HAP-1 (cell line): Measurements from ENCODE around the gene TEX52.
A peak's percentile ranks its signal among the peaks of the same experiment; 100 is the strongest.
"Not testable (repeated sequence)": the region's sequence is repeated elsewhere in the genome, so short reads cannot be mapped to it uniquely, and the experiment has no call there.

ENCODE experiments used
- DNase-seq, 2 experiments: peaks; one replicate each; pipeline ENCODE4 v3.0.0-alpha.2; 2016 to 2020; ENCODE audit warnings: low spot score in 2 of 2
- H3K27me3 ChIP-seq: fragments of 250-450 bp; sonication (Bioruptor Pico); 2 replicates; pipeline ENCODE4 v1.5.1; 2020; ENCODE audit warnings: low read depth, mild to moderate bottlenecking, moderate library complexity
- H3K36me3 ChIP-seq: fragments of 250-450 bp; sonication (Bioruptor Pico); replicated peaks from 2 replicates; pipeline ENCODE4 v1.5.1; 2020; ENCODE audit warnings: mild to moderate bottlenecking
- H3K4me1 ChIP-seq: fragments of 250-450 bp; sonication (Bioruptor Pico); 2 replicates; pipeline ENCODE4 v1.5.1; 2020; ENCODE audit warnings: mild to moderate bottlenecking
- H3K4me3 ChIP-seq: fragments of 250-450 bp; sonication (Bioruptor Pico); 2 replicates; pipeline ENCODE4 v1.5.1; 2020; ENCODE audit warnings: mild to moderate bottlenecking, moderate library complexity
- H3K9me3 ChIP-seq: fragments of 250-450 bp; sonication (Bioruptor Pico); 2 replicates; pipeline ENCODE4 v1.5.1; 2020; ENCODE audit warnings: mild to moderate bottlenecking, moderate library complexity
- in situ Hi-C: fragments of 300-500 bp; cut with MboI; formaldehyde crosslinking; loops from 3 replicates; pipeline ENCODE4 v1.14.3; 2020; ENCODE audit warnings: low sequenced_read_pairs, inconsistent platforms, mixed read lengths

Gene TEX52

GRCh38 chr12:2884810-2885209 is 28.0 kb upstream of the TEX52 start:
- H3K4me3 ChIP-seq = no peak overlapping the region
- in situ Hi-C loops = loop anchor here (5.0 kb wide), 1 partner anchor 72 kb away; the partner anchor contains the start of gene TEAD4
- H3K9me3 ChIP-seq = no peaks in the 10 kb centered on the region
- H3K4me1 ChIP-seq = no peaks in the 10 kb centered on the region
- H3K36me3 ChIP-seq = peaks cover 46% of the 10 kb centered on the region
- no peaks in the 10 kb centered on the region for H3K27me3 ChIP-seq
- no peak for DNase-seq

- H3K4me1 ChIP-seq = peaks cover 12% of the 10 kb centered on the region
- no peak for DNase-seq
- no peaks in the 10 kb centered on the region for H3K27me3 ChIP-seq
- H3K36me3 ChIP-seq = peaks cover 29% of the 10 kb centered on the region
- no peak overlapping the region for H3K4me3 ChIP-seq
- no peaks in the 10 kb centered on the region for H3K9me3 ChIP-seq
- in situ Hi-C loops = no loop called here
These were observed 23.0 kb upstream of the TEX52 start for GRCh38 chr12:2879853-2880252.

DNA sequence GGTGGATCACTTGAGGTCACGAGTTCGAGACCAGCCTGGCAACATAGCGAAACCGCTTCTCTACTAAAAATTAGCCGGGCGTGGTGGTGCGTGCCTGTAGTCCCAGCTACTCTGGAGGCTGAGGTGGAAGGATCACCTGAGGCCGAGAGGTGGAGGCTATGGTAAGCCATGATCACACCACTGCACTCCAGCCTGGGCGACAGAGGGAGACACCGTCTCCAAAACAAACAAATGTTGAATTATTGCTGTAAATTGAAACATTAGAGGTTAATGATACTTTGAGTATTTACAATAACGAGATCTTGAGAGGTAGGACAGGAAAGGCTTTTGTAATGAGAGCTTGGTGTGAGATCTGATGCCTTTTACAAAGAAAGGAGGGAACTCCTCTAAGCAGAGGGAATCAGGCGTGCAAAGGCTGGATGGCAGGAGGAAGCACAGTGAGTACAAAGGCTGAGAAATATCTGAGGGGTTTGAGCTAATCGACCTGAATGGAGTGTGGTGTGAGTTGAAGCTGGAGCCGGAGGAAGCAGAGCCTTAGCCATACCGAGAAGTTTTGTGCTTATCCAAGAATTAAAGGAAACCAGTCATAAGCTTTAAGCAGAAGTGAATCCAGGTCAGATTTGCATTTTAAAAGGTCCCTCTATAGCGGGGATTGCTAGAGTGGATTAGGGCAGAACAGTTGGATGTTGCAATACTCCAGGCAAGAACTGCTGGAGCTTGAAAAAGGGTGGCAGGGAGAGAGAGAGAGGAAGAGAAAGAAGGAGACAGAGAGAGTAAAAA is 21.3 kb upstream of the TEX52 start:
- H3K4me1 ChIP-seq = peaks cover 16% of the 10 kb centered on the region
- H3K36me3 ChIP-seq = peaks cover 41% of the 10 kb centered on the region
- DNase-seq = peak; percentile 69 to 98
- peak overlapping the region; percentile 73 for H3K4me3 ChIP-seq
- H3K9me3 ChIP-seq = no peaks in the 10 kb centered on the region
- in situ Hi-C loops = no loop called here
- no peaks in the 10 kb centered on the region for H3K27me3 ChIP-seq

GRCh38 chr12:2877047-2877952 is 20.5 kb upstream of the TEX52 start, which contains the start of the genes FOXM1 and RHNO1:
Gene FOXM1, minus strand, starts transcription at chr12:2877174. Its CDS starts 2,696 bp downstream, at chr12:2874478.
Gene RHNO1, plus strand, starts transcription at chr12:2877223. Its CDS starts 8,144 bp downstream, at chr12:2885367.
- Histone ChIP-seq H3K9me3 (no peaks in the 10 kb centered on the region), H3K27me3 (no peaks in the 10 kb centered on the region), H3K36me3 (peaks cover 50% of the 10 kb centered on the region), H3K4me3 (peak within 1 kb of the TSS; percentile 73), H3K4me1 (peaks cover 16% of the 10 kb centered on the region)
- DNase-seq = peak; percentile 81 to 92
- in situ Hi-C loops = no loop called here

DNA sequence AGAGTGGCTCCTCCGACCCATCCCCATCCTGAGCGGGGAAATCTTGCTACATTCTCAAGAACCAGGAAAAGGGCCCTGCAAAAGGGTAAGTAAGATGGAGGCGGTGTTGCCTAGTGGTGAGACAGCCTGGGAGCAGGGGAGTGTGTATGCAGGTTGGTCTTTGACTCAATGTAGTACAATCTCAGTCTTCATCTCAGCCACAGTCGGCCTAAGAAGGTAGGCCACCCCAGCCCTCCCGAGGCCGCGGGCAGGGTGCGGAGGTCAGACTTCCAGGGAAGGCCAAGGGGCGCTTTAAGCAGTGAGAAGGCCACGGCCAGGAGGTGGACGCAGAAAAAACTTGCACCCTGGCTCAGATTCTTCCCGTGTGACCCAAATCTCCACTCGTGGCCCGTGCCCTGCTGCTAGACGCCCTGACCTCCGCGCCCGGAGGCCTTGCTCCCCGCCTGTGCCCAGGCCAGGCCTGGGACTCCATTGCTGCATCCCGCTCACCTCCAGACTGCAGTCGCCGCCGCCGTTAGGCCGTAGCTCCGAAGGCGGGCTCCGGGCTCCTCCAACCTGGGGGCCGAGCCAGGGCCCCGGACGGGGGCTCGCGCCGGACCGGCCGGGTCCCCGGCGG is 19.7 kb upstream of the TEX52 start:
- H3K4me3 ChIP-seq = peak overlapping the region; percentile 73
- peaks cover 57% of the 10 kb centered on the region for H3K36me3 ChIP-seq
- no peaks in the 10 kb centered on the region for H3K27me3 ChIP-seq
- H3K9me3 ChIP-seq = no peaks in the 10 kb centered on the region
- in situ Hi-C loops = no loop called here
- peaks cover 16% of the 10 kb centered on the region for H3K4me1 ChIP-seq
- DNase-seq = peak in 1 of 2 experiments; percentile 36

DNA sequence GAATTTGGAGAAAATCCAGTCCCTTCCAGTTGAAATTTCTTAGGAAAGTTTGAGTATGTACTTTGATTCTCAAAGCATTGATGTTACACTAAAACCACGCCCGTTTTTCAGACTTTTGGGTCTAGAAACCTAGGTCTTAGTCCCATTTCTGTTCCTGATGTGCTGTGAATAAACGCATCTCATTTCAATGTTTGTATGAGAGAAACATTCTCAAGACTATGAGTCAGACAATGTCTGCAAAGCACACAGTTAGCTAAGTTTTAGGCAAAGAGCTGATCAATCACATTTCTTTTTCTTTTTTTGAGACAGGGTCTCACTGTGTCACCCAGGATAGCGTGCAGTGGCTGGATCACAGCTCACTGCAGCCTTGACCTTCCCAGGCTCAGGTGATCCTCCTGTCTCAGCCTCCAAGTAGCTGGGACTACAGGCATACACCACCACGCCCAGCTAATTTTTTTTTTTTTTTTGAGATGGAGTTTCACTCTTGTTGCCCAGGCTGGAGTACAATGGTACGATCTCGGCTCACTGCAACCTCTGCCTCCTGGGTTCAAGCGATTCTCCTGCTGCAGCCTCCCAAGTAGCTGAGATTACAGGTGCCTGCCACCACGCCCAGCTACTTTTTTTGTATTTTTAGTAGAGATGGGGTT is 12.3 kb upstream of the TEX52 start:
- in situ Hi-C loops, DNase-seq, H3K9me3 ChIP-seq, H3K27me3 ChIP-seq, H3K4me1 ChIP-seq, H3K4me3 ChIP-seq: not testable (repeated sequence)
- peaks cover 92% of the 10 kb centered on the region for H3K36me3 ChIP-seq

DNA sequence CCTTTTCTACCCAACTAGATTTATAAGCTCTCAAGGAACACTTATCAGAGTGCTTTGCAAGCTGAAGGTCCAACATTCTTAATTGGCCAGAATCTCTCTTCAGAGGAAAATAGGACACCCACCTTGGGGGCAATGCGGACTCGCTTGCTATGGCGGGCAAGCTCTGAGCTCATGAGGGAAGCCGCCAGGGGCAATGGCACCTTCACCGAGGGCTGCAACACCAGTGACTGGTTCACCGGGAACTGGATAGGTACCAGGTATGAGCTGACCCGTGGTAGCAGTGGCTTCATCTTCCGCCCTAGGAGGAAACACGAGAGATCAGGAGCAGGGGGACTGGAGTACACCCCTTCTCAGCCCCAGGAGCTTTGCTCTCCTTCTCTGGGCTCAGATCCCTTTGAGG is 7.4 kb upstream of the TEX52 start:
- in situ Hi-C loops = no loop called here
- DNase-seq = no peak
- Histone ChIP-seq H3K36me3 (peaks cover 94% of the 10 kb centered on the region), H3K4me1 (no peaks in the 10 kb centered on the region), H3K4me3 (no peak overlapping the region), H3K9me3 (no peaks in the 10 kb centered on the region), H3K27me3 (no peaks in the 10 kb centered on the region)

DNA sequence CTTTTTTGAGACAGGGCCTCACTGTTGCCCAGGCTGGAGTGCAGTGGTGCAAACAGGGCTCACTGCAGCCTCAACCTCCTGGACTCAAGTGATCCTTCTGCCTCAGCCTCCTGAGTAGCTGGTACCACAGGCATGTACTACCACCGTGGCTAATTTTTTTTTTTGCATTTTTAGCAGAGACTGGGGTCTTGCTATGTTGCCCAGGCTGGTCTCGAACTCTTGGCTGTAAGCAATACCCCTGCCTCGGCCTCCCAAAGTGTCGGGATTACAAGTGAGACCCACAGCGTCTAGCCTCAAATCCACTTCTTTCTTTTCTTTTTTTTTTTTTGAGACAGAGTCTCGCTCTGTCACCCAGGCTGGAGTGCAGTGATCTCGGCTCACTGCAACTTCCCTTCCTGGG is 6.6 kb upstream of the TEX52 start:
- H3K36me3 ChIP-seq = peaks cover 94% of the 10 kb centered on the region

GRCh38 chr12:2862876-2863275 is 6.0 kb upstream of the TEX52 start:
- Histone ChIP-seq H3K9me3 (no peaks in the 10 kb centered on the region), H3K4me3 (no peak overlapping the region), H3K4me1 (no peaks in the 10 kb centered on the region), H3K36me3 (peaks cover 94% of the 10 kb centered on the region), H3K27me3 (no peaks in the 10 kb centered on the region)
- DNase-seq = no peak
- in situ Hi-C loops = no loop called here

More for the DNA sequence above, 6.6 kb upstream of the TEX52 start:
- H3K9me3 ChIP-seq, H3K4me1 ChIP-seq, H3K4me3 ChIP-seq, in situ Hi-C loops, H3K27me3 ChIP-seq, DNase-seq: not testable (repeated sequence)

GRCh38 chr12:2860170-2860569 is 3.3 kb upstream of the TEX52 start:
- Histone ChIP-seq H3K27me3 (no peaks in the 10 kb centered on the region), H3K36me3 (peaks cover 75% of the 10 kb centered on the region), H3K9me3 (no peaks in the 10 kb centered on the region), H3K4me3 (no peak overlapping the region), H3K4me1 (no peaks in the 10 kb centered on the region)
- no peak for DNase-seq
- in situ Hi-C loops = no loop called here

DNA sequence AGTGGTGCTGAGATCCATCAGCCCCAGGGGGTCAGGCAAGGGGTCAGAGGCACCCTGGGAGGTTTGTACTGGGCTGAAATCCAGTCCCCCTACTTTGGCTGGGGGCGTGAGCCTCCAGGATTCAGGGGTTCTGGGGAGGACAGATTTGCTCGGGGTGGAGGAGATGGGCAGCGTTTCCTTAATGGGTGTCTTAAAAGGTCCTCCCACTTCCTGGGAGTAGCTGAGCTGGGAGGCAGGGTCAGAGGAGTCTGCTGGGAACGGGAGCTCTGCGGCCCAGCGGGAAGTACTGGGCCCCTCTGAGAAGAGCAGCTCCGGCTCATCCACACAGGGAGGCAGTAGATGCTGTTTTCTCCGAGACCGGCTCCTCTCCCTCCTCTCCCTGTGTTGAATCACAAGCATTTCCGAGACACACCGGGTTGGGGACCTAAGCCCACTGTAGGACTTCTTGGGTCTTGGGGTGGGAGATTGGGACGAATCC is 2.1 kb upstream of the TEX52 start:
- no peak overlapping the region for H3K4me3 ChIP-seq
- H3K9me3 ChIP-seq = no peaks in the 10 kb centered on the region
- no peak for DNase-seq
- no peaks in the 10 kb centered on the region for H3K4me1 ChIP-seq
- H3K36me3 ChIP-seq = peaks cover 63% of the 10 kb centered on the region
- no peaks in the 10 kb centered on the region for H3K27me3 ChIP-seq
- in situ Hi-C loops = no loop called here

GRCh38 chr12:2858334-2858733 is 1.5 kb upstream of the TEX52 start:
- no peak for DNase-seq
- in situ Hi-C loops = no loop called here
- peaks cover 57% of the 10 kb centered on the region for H3K36me3 ChIP-seq
- no peaks in the 10 kb centered on the region for H3K9me3 ChIP-seq
- no peaks in the 10 kb centered on the region for H3K4me1 ChIP-seq
- no peak overlapping the region for H3K4me3 ChIP-seq
- H3K27me3 ChIP-seq = no peaks in the 10 kb centered on the region

- no peak for DNase-seq
- Histone ChIP-seq H3K27me3 (no peaks in the 10 kb centered on the region), H3K4me3 (no peak overlapping the region), H3K4me1 (no peaks in the 10 kb centered on the region), H3K9me3 (no peaks in the 10 kb centered on the region), H3K36me3 (peaks cover 49% of the 10 kb centered on the region)
- in situ Hi-C loops = no loop called here
These were observed 737 bp upstream of the TEX52 start for GRCh38 chr12:2857576-2857975.
